Nephron progenitor cell (in vitro differentiated cells): ENCODE data around the gene RAB27B.

Source experiments
- DNase-seq: peaks from one replicate; pipeline ENCODE4 v3.0.0; 2021
- H3K27ac Mint-ChIP-seq: 2 replicates; pipeline ENCODE4 v1.8.0; 2021; ENCODE audit warnings: mild to moderate bottlenecking, moderate library complexity, mixed read lengths
- H3K27me3 Mint-ChIP-seq: 2 replicates; pipeline ENCODE4 v1.8.0; 2021; ENCODE audit warnings: mild to moderate bottlenecking, low read depth, mixed read lengths; ENCODE audit not compliant: poor library complexity
- H3K36me3 Mint-ChIP-seq: 2 replicates; pipeline ENCODE4 v1.8.0; 2021; ENCODE audit warnings: low read depth, mixed read lengths
- H3K4me1 Mint-ChIP-seq: 2 replicates; pipeline ENCODE4 v1.8.0; 2021; ENCODE audit warnings: mixed read lengths
- H3K4me3 Mint-ChIP-seq: 2 replicates; pipeline ENCODE4 v1.8.0; 2021; ENCODE audit warnings: mild to moderate bottlenecking, moderate library complexity, mixed read lengths
- H3K9me3 Mint-ChIP-seq: 2 replicates; pipeline ENCODE4 v1.8.0; 2021; ENCODE audit warnings: mild to moderate bottlenecking, moderate library complexity, mixed read lengths
- CTCF ChIP-seq: fragments of 200-600 bp; sonication (generic); IDR thresholded peaks from 2 replicates; pipeline ENCODE4 v1.5.0; 2021; ENCODE audit warnings: antibody characterized with exemption

Gene RAB27B

DNA sequence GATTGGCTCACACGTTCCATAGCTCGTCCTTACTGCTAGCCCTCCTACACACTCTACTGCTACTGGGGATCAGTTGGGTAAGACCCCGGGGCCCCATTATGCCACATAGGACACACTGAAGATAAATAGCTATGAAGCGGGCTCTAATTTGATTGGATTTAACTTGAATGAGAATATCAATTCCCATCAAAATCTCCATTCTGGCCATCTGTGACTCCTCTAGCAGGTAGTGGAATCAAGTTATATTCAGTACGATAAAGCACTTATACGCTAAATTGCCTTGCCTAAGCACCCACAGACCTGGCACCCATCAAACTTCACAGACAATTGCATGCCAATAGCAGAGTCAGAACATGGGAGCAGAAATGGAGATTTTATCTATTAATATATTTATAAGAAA lies 91.1 kb downstream of the RAB27B start:
- Mint-ChIP-seq H3K27me3 (peaks cover 3% of the 10 kb centered on the region), H3K4me3 (no peak overlapping the region), H3K4me1 (peaks cover 5% of the 10 kb centered on the region), H3K9me3 (no peaks in the 10 kb centered on the region), H3K27ac (no peak overlapping the region), H3K36me3 (no peaks in the 10 kb centered on the region)
- TF ChIP-seq CTCF: no peak
- no peak for DNase-seq

GRCh38 chr18:54923339-54923956 lies 95.2 kb downstream of the RAB27B start:
- Mint-ChIP-seq H3K36me3 (no peaks in the 10 kb centered on the region), H3K9me3 (peaks cover 3% of the 10 kb centered on the region), H3K4me1 (peaks cover 5% of the 10 kb centered on the region), H3K27me3 (peaks cover 3% of the 10 kb centered on the region), H3K27ac (no peak overlapping the region), H3K4me3 (no peak overlapping the region)
- DNase-seq: no peak
- TF ChIP-seq CTCF: no peak

DNA sequence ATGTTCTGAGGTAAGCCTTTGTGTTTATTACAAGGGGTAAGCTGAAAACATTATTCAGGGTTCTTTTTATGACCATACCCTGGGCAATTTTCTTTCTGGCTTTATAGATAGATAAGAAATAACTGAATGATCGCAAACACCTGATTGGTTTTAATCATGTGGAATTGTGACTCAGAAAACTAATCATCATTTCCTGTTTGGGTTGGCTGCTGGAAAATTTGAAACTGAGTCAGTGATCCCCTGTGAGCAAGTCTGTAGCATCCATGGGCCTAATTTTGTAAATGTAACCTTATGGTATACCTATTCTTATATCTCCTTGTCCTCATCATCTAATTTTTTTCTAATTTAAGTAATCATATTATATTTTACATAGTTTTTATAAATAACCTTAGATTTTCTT lies 96.7 kb downstream of the RAB27B start:
- H3K4me3 Mint-ChIP-seq: no peak overlapping the region

DNA sequence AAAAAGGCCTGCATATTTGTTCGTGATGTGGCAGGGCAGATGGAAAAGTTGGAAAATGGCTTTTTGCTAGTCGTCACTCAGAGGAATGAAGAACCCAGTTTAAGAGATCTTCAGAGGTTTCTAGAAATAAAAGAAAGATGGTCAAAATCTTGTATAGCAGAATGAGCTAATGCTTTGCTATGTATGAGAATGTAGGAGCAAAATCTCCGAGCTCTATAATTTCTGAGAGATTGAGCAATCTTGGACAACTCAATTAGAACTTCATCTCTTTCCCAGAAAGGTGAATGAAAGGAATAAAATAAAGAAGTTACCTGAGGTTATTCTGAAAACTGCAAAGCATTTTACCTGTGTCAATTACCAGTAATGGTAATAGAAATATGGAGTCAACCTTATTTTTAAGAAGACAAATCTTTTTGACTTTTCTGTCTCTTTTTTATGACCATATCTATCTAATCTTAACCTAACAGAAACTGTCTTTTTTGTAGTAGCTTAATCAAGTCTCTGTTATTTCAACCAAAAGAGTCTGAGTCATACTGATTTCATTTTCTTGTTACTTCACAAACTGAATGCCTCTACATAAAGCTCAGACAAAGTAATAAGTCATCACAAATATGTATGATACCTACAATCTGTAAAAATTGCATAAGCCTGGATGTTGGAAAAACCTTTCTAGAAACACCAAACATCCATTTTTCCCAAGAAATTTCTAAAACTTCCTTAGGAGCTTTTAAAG lies 98.5 kb downstream of the RAB27B start:
- Mint-ChIP-seq H3K36me3 (no peaks in the 10 kb centered on the region), H3K9me3 (peaks cover 3% of the 10 kb centered on the region), H3K4me3 (no peak overlapping the region), H3K27me3 (peaks cover 3% of the 10 kb centered on the region), H3K27ac (no peak overlapping the region), H3K4me1 (peaks cover 5% of the 10 kb centered on the region)
- TF ChIP-seq CTCF: no peak
- no peak for DNase-seq

More for the DNA sequence above, 96.7 kb downstream of the RAB27B start:
- no peak for TF ChIP-seq CTCF
- H3K27ac Mint-ChIP-seq: no peak overlapping the region
- no peaks in the 10 kb centered on the region for H3K36me3 Mint-ChIP-seq
- no peak for DNase-seq
- peaks cover 3% of the 10 kb centered on the region for H3K27me3 Mint-ChIP-seq
- H3K9me3 Mint-ChIP-seq: peaks cover 3% of the 10 kb centered on the region
- peaks cover 5% of the 10 kb centered on the region for H3K4me1 Mint-ChIP-seq

- peaks cover 3% of the 10 kb centered on the region for H3K9me3 Mint-ChIP-seq
- H3K4me1 Mint-ChIP-seq: no peaks in the 10 kb centered on the region
- H3K4me3 Mint-ChIP-seq: no peak overlapping the region
- H3K27me3 Mint-ChIP-seq: peaks cover 7% of the 10 kb centered on the region
- no peak for TF ChIP-seq CTCF
- DNase-seq: no peak
- no peaks in the 10 kb centered on the region for H3K36me3 Mint-ChIP-seq
- no peak overlapping the region for H3K27ac Mint-ChIP-seq
Observed at GRCh38 chr18:54928236-54928635, 100.0 kb downstream of the RAB27B start.

DNA sequence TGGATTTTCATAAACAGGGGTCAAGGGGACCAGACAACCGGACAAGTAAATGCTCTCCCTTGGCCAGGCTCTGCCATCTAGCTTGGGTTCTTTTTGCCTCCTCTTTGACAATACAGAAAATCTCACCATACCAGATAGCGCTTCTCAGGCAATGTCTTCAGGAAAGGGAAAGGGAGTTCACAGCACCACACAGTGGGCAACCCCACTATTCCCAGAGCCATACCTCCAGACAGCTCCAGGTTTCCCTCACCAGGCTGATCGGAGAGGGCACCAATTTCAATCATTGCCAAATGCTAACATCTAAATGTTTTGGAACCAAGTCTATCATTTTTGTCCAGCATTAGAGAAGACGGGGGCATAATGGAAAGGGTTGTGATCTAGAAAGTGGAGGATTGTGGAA lies 102.9 kb downstream of the RAB27B start:
- DNase-seq: no peak
- Mint-ChIP-seq H3K4me1 (no peaks in the 10 kb centered on the region), H3K27ac (no peak overlapping the region), H3K27me3 (peaks cover 7% of the 10 kb centered on the region), H3K4me3 (no peak overlapping the region), H3K9me3 (no peaks in the 10 kb centered on the region), H3K36me3 (no peaks in the 10 kb centered on the region)
- no peak for TF ChIP-seq CTCF
